ENCODE measurements around the gene DBP.

DNA sequence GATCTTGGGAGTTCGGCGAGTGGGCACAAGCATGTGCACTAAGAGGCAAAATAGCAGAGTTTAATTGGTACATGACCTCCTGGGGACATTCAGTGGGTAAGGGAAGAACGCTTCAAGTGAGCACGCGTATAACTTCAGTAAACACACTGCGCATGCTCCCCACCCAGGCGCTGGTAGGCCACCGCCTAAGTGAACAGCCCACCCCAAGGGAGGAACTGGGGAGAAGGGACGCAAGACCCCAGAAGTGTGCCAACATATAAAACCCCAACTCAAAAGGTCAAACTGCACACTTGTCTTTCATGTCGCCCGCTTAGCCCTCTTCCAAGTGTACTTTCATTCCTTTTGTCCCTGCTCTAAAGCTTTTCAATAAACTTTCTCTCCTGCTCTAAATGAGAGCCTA is 46.2 kb upstream of the DBP start:
- TF ChIP-seq, protein P1, sequence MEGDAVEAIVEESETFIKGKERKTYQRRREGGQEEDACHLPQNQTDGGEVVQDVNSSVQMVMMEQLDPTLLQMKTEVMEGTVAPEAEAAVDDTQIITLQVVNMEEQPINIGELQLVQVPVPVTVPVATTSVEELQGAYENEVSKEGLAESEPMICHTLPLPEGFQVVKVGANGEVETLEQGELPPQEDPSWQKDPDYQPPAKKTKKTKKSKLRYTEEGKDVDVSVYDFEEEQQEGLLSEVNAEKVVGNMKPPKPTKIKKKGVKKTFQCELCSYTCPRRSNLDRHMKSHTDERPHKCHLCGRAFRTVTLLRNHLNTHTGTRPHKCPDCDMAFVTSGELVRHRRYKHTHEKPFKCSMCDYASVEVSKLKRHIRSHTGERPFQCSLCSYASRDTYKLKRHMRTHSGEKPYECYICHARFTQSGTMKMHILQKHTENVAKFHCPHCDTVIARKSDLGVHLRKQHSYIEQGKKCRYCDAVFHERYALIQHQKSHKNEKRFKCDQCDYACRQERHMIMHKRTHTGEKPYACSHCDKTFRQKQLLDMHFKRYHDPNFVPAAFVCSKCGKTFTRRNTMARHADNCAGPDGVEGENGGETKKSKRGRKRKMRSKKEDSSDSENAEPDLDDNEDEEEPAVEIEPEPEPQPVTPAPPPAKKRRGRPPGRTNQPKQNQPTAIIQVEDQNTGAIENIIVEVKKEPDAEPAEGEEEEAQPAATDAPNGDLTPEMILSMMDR (conservative IDR thresholded peaks at IDR 0.05; ENCODE audit: low read depth, low read length), result no peak
- TF ChIP-seq EZH2 (IDR thresholded peaks at IDR 0.05; ENCODE audit: borderline replicate concordance, low read depth, low read length, poor library complexity, severe bottlenecking), result no peak

All from A673 (cell line).